ENCODE measurements around the gene SPEF2.

DNA sequence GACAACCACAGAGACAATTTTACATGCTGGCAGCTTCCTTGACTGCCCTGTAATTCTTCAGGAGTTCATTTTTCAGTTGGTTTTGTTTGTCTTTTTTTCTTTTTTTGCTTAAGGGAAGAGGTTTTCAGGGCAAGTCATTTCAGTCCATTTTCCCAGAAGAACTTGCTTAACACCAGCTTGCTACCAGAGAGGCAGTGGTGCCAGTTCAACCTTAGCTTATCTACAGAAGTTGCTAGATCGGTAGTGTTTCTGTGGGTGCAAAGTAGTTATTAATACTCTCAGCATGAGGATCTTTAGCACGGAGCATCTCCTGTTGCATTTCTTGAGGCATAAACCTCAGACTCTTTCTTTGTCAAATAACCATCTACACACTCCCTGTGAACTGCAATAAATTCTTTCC lies 1.1 kb downstream of the SPEF2 start:
- no peak for TF ChIP-seq POLR2AphosphoS5 (IDR thresholded peaks at IDR 0.05; ENCODE audit: low read depth, low read length)
- TF ChIP-seq POLR2A (IDR thresholded peaks at IDR 0.05; ENCODE audit: low read depth, low read length) = no peak
- TF ChIP-seq TAF1 (IDR thresholded peaks at IDR 0.05; ENCODE audit: borderline replicate concordance, low read depth, low read length) = no peak

Data from GM12892 (cell line).